CD4-positive, CD25-positive, alpha-beta regulatory T cell (primary cell): ENCODE results near the gene ATP8A2. TPM values are rescaled to one million over a fixed set of nuclear protein-coding genes. Genes with fewer than 3 reads are reported as not detected.
A peak's percentile ranks its signal among the peaks of the same experiment; 100 is the strongest.
"Not testable (repeated sequence)": the region's sequence is repeated elsewhere in the genome, so short reads cannot be mapped to it uniquely, and the experiment has no call there.

ENCODE experiments used
- ATAC-seq, 2 donors: fragments of 150-1000 bp; cut with Tn5 transposase; one replicate each; pipeline ENCODE4 v1.10.0; 2021; ENCODE audit warnings: low read depth in 2 of 2, moderate number of reproducible peaks in 2 of 2, moderate library complexity in 1 of 2
- DNase-seq, 3 donors: peaks; one replicate each; pipeline versions ENCODE4 v3.0.0 to v3.0.0-alpha.2; 2012 to 2022; ENCODE audit warnings: mixed read lengths in 1 of 3
- H3K27ac ChIP-seq: one replicate; pipeline ENCODE4 v1.7.0; 2013; ENCODE audit warnings: mild to moderate bottlenecking, low read length; ENCODE audit not compliant: insufficient read depth, poor library complexity, severe bottlenecking
- H3K27me3 ChIP-seq: one replicate; pipeline ENCODE4 v1.7.0; 2013; ENCODE audit warnings: low read length; ENCODE audit not compliant: control insufficient read depth, insufficient read depth
- H3K36me3 ChIP-seq: one replicate; pipeline ENCODE4 v1.7.0; 2013; ENCODE audit warnings: mild to moderate bottlenecking, low read length, moderate library complexity; ENCODE audit not compliant: control insufficient read depth, insufficient read depth
- H3K4me1 ChIP-seq: 2 replicates; pipeline ENCODE4 v1.7.0; 2013; ENCODE audit warnings: mild to moderate bottlenecking, low read length; ENCODE audit not compliant: insufficient read depth, control insufficient read depth, poor library complexity, severe bottlenecking
- H3K4me3 ChIP-seq: one replicate; pipeline ENCODE4 v1.7.0; 2013; ENCODE audit warnings: low read depth, mild to moderate bottlenecking, low read length, moderate library complexity
- H3K9me3 ChIP-seq, 2 experiments: 1 replicate in 1 of 2; 2 replicates in 1 of 2; pipeline ENCODE4 v1.7.0; 2013; ENCODE audit warnings: low read length in 2 of 2, mild to moderate bottlenecking in 1 of 2, moderate library complexity in 1 of 2; ENCODE audit not compliant: control insufficient read depth in 2 of 2
- H3K27ac Mint-ChIP-seq, 3 donors: one replicate each; pipeline ENCODE4 v1.8.0; 2020 to 2022; ENCODE audit warnings: mild to moderate bottlenecking in 3 of 3, mixed read lengths in 3 of 3, moderate library complexity in 2 of 3
- H3K27me3 Mint-ChIP-seq: one replicate; pipeline ENCODE4 v1.8.0; 2022; ENCODE audit warnings: mild to moderate bottlenecking, mixed read lengths
- H3K36me3 Mint-ChIP-seq: one replicate; pipeline ENCODE4 v1.8.0; 2020; ENCODE audit warnings: mixed read lengths
- H3K4me1 Mint-ChIP-seq, 4 donors: one replicate each; pipeline ENCODE4 v1.8.0; 2020 to 2022; ENCODE audit warnings: mixed read lengths in 4 of 4, mild to moderate bottlenecking in 1 of 4
- H3K4me3 Mint-ChIP-seq, 4 donors: one replicate each; pipeline ENCODE4 v1.8.0; 2020 to 2022; ENCODE audit warnings: mild to moderate bottlenecking in 4 of 4, mixed read lengths in 4 of 4, moderate library complexity in 3 of 4
- H3K9me3 Mint-ChIP-seq, 7 donors: one replicate each; pipeline ENCODE4 v1.8.0; 2020 to 2022; ENCODE audit warnings: mixed read lengths in 7 of 7, mild to moderate bottlenecking in 3 of 7, moderate library complexity in 2 of 7
- polyA plus RNA-seq, 4 donors: library from polyadenylated mRNA; unstranded; fragments of 300-500 nt; fragmentation: Illumina TruSeq; gene quantifications; one replicate each; pipeline ENCODE4 v1.2.3, GENCODE V29; 2021
- total RNA-seq: library from RNA; stranded (reverse); gene quantifications from one replicate; pipeline ENCODE4 v1.2.3, GENCODE V29; 2022

The ATP8A2 gene
- total and polyA plus RNA-seq, 5 donors from 2014 or later = 0.29 to 0.68 (median 0.55) TPM

DNA sequence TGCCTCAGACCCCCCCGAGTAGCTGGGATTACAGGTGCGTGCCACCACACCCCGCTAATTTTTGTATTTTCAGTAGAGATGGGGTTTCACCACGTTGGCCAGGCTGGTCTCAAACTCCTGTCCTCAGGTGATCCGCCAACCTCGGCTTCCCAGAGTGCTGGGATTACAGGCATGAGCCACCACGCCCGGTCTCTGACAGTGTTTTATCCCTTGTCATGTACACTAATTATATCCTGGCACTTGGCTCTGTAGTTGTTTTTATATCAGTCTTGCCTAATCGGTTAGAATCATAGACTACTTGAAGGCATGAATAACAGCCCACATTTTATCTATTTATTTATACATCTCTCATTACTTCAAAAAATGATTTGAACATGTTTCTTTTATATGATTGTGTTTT is 455.4 kb downstream of the ATP8A2 start:
- H3K36me3 Mint-ChIP-seq, ATAC-seq, H3K27me3 Mint-ChIP-seq, H3K4me1 Mint-ChIP-seq, H3K27ac Mint-ChIP-seq, DNase-seq, H3K4me1 ChIP-seq, H3K4me3 ChIP-seq, H3K36me3 ChIP-seq, H3K27me3 ChIP-seq, H3K27ac ChIP-seq, H3K9me3 Mint-ChIP-seq, H3K4me3 Mint-ChIP-seq, H3K9me3 ChIP-seq: not testable (repeated sequence)

DNA sequence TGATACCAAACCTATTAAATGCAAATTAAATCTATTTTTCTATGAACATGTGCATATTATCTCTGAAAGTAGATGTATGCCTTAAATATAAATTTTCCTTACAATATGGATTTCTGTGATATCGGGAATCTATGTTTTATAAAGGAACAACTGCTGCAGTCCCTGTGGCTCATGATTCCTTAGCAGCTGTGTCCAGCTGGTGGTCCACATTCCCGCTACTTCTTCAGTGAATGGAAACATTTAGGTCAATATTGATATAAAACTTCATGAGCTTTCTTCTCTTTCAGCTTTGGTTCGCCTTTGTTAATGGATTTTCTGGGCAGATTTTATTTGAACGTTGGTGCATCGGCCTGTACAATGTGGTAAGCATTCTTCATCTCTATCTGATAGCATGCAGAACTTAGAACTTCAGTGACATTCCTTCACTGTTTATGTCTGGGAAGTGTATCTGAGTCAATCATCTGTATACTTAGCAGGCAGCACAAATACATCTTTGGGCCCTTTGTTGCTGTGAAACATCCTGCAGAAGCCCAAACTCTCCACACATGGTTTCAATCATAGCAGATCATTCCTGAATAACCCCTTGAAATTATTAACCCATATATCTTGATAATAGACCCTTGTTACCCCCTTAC is 456.2 kb downstream of the ATP8A2 start:
- peak overlapping the region in 1 of 3 donors; percentile 22 for H3K27ac Mint-ChIP-seq
- H3K27ac ChIP-seq = no peak overlapping the region

DNA sequence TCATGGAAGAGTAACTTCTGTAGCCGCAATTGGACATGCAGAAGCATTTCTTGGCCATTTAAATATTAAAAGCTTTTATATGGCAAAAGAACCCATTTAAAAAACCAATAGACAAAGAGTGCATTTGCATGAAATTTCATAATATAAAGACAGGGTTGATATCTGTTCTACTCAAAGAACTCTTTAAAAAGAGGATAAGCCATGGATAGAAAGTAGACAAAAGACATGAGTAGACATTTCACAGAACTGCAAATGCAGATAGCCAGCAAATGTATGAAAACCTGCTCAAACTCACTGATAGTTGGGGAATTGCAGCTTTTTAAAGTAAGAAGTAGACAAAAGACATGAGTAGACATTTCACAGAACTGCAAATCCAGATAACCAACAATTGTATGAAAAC is 462.0 kb downstream of the ATP8A2 start:
- no peaks in the 10 kb centered on the region for H3K9me3 Mint-ChIP-seq
- no peaks in the 10 kb centered on the region for H3K9me3 ChIP-seq
- H3K4me1 Mint-ChIP-seq = no peaks in the 10 kb centered on the region
- no peak for DNase-seq
- H3K4me3 Mint-ChIP-seq = no peak overlapping the region
- H3K4me1 ChIP-seq = no peaks in the 10 kb centered on the region
- no peak for ATAC-seq
- no peaks in the 10 kb centered on the region for H3K36me3 ChIP-seq
- no peaks in the 10 kb centered on the region for H3K27me3 Mint-ChIP-seq
- H3K4me3 ChIP-seq = no peak overlapping the region
- peaks cover 6% of the 10 kb centered on the region for H3K27me3 ChIP-seq
- H3K27ac Mint-ChIP-seq = no peak overlapping the region
- H3K36me3 Mint-ChIP-seq = no peaks in the 10 kb centered on the region
- H3K27ac ChIP-seq = no peak overlapping the region

More for the DNA sequence above, 456.2 kb downstream of the ATP8A2 start:
- no peaks in the 10 kb centered on the region for H3K36me3 Mint-ChIP-seq
- Histone ChIP-seq H3K27me3 (peaks cover 4% of the 10 kb centered on the region), H3K36me3 (no peaks in the 10 kb centered on the region), H3K9me3 (no peaks in the 10 kb centered on the region), H3K4me3 (no peak overlapping the region), H3K4me1 (no peaks in the 10 kb centered on the region)
- H3K9me3 Mint-ChIP-seq = peaks cover 0 to 5% (median 0%) of the 10 kb centered on the region in 7 donors
- DNase-seq (no peak), ATAC-seq (no peak)
- no peaks in the 10 kb centered on the region for H3K27me3 Mint-ChIP-seq
- H3K4me1 Mint-ChIP-seq = no peaks in the 10 kb centered on the region
- no peak overlapping the region for H3K4me3 Mint-ChIP-seq

- no peaks in the 10 kb centered on the region for H3K9me3 ChIP-seq
- no peak overlapping the region for H3K4me3 ChIP-seq
- H3K4me1 ChIP-seq = no peaks in the 10 kb centered on the region
- H3K9me3 Mint-ChIP-seq = no peaks in the 10 kb centered on the region
- H3K4me1 Mint-ChIP-seq = no peaks in the 10 kb centered on the region
- H3K36me3 Mint-ChIP-seq = no peaks in the 10 kb centered on the region
- no peak overlapping the region for H3K4me3 Mint-ChIP-seq
- no peak for DNase-seq
- no peak overlapping the region for H3K27ac ChIP-seq
- peak overlapping the region in 1 of 3 donors; percentile 41 for H3K27ac Mint-ChIP-seq
- H3K36me3 ChIP-seq = no peaks in the 10 kb centered on the region
- peaks cover 15% of the 10 kb centered on the region for H3K27me3 Mint-ChIP-seq
- no peak for ATAC-seq
- peaks cover 10% of the 10 kb centered on the region for H3K27me3 ChIP-seq
These were observed 465.0 kb downstream of the ATP8A2 start for GRCh38 chr13:25836574-25837336.

DNA sequence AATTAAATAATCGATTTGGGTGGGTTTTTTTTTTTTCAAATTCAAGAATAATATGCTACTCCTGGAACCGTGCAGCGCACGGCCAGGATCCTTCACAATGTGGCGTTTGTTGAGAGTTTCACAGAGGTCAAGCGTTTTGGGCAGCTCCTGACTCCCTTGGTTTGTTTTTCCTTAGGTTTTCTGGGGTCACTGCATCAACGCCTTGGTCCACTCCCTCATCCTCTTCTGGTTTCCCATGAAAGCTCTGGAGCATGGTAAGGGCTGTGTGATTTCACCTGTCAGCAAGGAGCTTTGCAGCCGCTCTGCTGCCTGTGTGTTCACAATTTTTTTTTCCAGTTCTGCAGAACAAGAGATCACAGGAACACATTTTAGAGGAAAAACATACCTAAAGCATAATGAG is 467.6 kb downstream of the ATP8A2 start:
- H3K36me3 ChIP-seq = no peaks in the 10 kb centered on the region
- Mint-ChIP-seq H3K9me3 (peaks cover 0 to 2% (median 0%) of the 10 kb centered on the region in 7 donors), H3K27me3 (peaks cover 25% of the 10 kb centered on the region), H3K4me1 (peaks cover 0 to 6% (median 0%) of the 10 kb centered on the region in 4 donors), H3K4me3 (no peak overlapping the region), H3K36me3 (peaks cover 3% of the 10 kb centered on the region), H3K27ac (no peak overlapping the region)
- H3K4me3 ChIP-seq = no peak overlapping the region
- H3K27ac ChIP-seq = no peak overlapping the region
- DNase-seq = no peak
- H3K9me3 ChIP-seq = no peaks in the 10 kb centered on the region
- peaks cover 8% of the 10 kb centered on the region for H3K27me3 ChIP-seq
- H3K4me1 ChIP-seq = no peaks in the 10 kb centered on the region
- no peak for ATAC-seq

DNA sequence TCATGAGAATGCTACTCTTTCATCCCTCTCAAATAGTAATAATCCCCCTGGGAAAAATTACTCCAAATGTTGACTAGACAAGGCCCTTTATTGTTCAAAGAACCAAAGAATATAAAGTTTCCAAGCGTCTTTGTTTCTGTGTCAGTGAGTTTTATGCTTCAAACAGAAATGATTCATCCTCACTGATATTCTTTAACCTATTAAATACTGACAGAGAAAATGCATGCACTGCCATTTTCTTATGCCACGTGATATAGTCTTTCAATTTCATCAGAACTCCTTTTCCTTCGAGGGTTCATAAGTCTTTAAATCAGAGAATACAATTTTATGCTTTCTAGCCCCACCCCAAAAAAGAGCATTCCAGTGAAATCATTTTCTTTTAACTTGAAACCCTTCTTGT is 468.5 kb downstream of the ATP8A2 start:
- H3K27me3 Mint-ChIP-seq = peaks cover 25% of the 10 kb centered on the region
- no peak overlapping the region for H3K27ac Mint-ChIP-seq
- H3K4me1 Mint-ChIP-seq = peaks cover 0 to 6% (median 0%) of the 10 kb centered on the region in 4 donors
- no peak overlapping the region for H3K4me3 ChIP-seq
- ATAC-seq (no peak), DNase-seq (no peak)
- H3K27me3 ChIP-seq = peaks cover 8% of the 10 kb centered on the region
- no peaks in the 10 kb centered on the region for H3K9me3 ChIP-seq
- no peak overlapping the region for H3K4me3 Mint-ChIP-seq
- H3K27ac ChIP-seq = no peak overlapping the region
- H3K36me3 ChIP-seq = no peaks in the 10 kb centered on the region
- H3K9me3 Mint-ChIP-seq = peaks cover 0 to 2% (median 0%) of the 10 kb centered on the region in 7 donors
- no peaks in the 10 kb centered on the region for H3K4me1 ChIP-seq
- peaks cover 3% of the 10 kb centered on the region for H3K36me3 Mint-ChIP-seq

DNA sequence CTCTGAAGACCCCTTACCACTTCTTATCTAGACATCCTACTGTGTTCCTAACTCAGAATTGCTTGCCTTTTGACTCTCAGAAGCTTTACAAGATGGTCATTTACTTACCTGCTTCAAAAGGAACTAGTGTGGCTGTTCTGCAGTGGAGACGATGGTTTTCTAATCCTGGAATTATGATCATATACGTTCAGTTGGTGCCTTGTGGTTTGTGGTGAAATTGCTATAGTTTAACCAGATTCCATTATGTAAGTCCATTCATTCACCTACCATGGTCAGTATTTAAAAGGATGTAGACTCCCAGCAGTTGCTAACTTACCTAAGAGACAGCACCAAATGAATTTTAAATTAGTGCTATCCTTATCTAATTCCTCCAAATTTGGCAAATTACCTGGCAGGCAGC is 469.2 kb downstream of the ATP8A2 start:
- no peak overlapping the region for H3K4me3 Mint-ChIP-seq
- no peaks in the 10 kb centered on the region for H3K4me1 ChIP-seq
- H3K36me3 Mint-ChIP-seq = peaks cover 3% of the 10 kb centered on the region
- peaks cover 25% of the 10 kb centered on the region for H3K27me3 Mint-ChIP-seq
- no peak overlapping the region for H3K4me3 ChIP-seq
- DNase-seq = no peak
- peaks cover 0 to 8% (median 0%) of the 10 kb centered on the region in 4 donors for H3K4me1 Mint-ChIP-seq
- H3K27ac Mint-ChIP-seq = no peak overlapping the region
- peaks cover 0 to 2% (median 0%) of the 10 kb centered on the region in 7 donors for H3K9me3 Mint-ChIP-seq
- H3K27ac ChIP-seq = no peak overlapping the region
- no peaks in the 10 kb centered on the region for H3K36me3 ChIP-seq
- no peak for ATAC-seq
- no peaks in the 10 kb centered on the region for H3K9me3 ChIP-seq
- peaks cover 8% of the 10 kb centered on the region for H3K27me3 ChIP-seq
